Bronchial epithelial cell (primary cell): ENCODE measurements around the gene RIPOR2. TPM values are rescaled to one million over a fixed set of nuclear protein-coding genes. Genes with fewer than 3 reads are reported as not detected.
A peak's percentile ranks its signal among the peaks of the same experiment; 100 is the strongest.
"Not testable (repeated sequence)": the region's sequence is repeated elsewhere in the genome, so short reads cannot be mapped to it uniquely, and the experiment has no call there.

ENCODE experiments used
- DNase-seq: peaks from one replicate; pipeline ENCODE4 v3.0.0-alpha.2; 2010; ENCODE audit warnings: low read depth
- FAIRE-seq: peaks from 2 replicates; lab custom pipeline; 2011; peaks lifted over from hg19 to GRCh38; lab: Jason Lieb, UNC
- H3K27me3 ChIP-seq: 2 replicates; pipeline ENCODE4 v1.5.1; 2011; ENCODE audit warnings: low read length; ENCODE audit not compliant: control insufficient read depth, insufficient read depth
- H3K36me3 ChIP-seq: 2 replicates; pipeline ENCODE4 v1.5.1; 2011; ENCODE audit warnings: low read length; ENCODE audit not compliant: control insufficient read depth, insufficient read depth
- H3K4me3 ChIP-seq: 2 replicates; pipeline ENCODE4 v1.5.1; 2011; ENCODE audit warnings: mild to moderate bottlenecking, low read depth, low read length, control low read depth
- total RNA-seq: library from RNA; depleted of rRNA; stranded (reverse); fragments of >200 nt; gene quantifications from 2 replicates; pipeline ENCODE4 v1.2.1, GENCODE V29; 2014
- TF ChIP-seq, protein P1 (sequence below): IDR thresholded peaks from 2 replicates; pipeline ENCODE4 v1.5.1; 2011; ENCODE audit warnings: mild to moderate bottlenecking, moderate library complexity, low read length, control low read depth, inconsistent platforms; ENCODE audit not compliant: insufficient read depth, severe bottlenecking

RIPOR2 gene
- total RNA-seq, 1 donor from 2014 or later: under 0.01 TPM

DNA sequence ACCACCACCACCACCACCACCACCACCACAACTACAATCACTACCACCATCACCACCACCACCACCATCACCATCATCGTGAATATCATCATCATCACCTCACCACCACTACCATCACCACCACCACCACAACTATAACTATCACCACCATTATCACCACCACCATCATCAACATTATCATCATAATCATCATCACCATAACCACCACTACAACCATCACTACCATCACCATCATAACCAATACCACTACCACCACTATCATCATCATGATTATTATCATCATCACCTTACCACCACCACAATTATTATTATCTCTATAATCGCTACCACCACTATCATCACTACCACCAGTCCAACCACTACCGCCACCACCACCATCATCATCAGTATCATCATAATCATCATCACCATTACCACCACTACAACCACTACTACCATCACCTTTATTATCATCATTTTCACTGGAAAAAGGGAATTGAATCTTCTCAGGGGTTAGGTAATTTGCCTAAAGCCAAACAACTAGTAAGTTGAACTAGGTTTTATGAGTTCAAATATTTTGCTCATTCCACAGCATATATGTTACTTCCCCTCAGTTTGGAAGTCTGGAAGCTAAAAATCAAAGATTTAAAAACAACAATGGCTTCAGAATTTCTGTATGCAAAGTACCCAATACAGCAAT is 8.3 kb downstream of the RIPOR2 start:
- H3K36me3 ChIP-seq: no peaks in the 10 kb centered on the region
- H3K4me3 ChIP-seq: no peak overlapping the region
- DNase-seq: no peak
- FAIRE-seq: no peak
- no peaks in the 10 kb centered on the region for H3K27me3 ChIP-seq
- TF ChIP-seq, protein P1, sequence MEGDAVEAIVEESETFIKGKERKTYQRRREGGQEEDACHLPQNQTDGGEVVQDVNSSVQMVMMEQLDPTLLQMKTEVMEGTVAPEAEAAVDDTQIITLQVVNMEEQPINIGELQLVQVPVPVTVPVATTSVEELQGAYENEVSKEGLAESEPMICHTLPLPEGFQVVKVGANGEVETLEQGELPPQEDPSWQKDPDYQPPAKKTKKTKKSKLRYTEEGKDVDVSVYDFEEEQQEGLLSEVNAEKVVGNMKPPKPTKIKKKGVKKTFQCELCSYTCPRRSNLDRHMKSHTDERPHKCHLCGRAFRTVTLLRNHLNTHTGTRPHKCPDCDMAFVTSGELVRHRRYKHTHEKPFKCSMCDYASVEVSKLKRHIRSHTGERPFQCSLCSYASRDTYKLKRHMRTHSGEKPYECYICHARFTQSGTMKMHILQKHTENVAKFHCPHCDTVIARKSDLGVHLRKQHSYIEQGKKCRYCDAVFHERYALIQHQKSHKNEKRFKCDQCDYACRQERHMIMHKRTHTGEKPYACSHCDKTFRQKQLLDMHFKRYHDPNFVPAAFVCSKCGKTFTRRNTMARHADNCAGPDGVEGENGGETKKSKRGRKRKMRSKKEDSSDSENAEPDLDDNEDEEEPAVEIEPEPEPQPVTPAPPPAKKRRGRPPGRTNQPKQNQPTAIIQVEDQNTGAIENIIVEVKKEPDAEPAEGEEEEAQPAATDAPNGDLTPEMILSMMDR: no peak

DNA sequence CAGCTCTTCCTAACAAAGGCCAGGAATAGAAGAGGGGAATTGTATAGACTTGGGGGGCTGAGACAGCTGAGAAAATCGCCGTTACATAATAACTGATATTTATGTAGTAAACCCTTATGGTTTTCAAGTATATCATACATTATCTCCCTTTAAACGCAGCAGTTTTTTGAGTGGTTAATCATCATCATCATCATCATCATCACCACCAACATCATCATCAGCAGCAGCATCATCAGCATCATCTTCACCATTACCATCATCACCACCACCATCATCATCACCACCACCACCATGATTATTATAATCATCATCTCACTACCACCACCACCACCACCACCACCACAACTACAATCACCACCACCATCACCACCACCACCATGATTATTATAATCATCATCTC is 9.1 kb downstream of the RIPOR2 start:
- H3K36me3 ChIP-seq, DNase-seq, H3K4me3 ChIP-seq, H3K27me3 ChIP-seq, FAIRE-seq: not testable (repeated sequence)

DNA sequence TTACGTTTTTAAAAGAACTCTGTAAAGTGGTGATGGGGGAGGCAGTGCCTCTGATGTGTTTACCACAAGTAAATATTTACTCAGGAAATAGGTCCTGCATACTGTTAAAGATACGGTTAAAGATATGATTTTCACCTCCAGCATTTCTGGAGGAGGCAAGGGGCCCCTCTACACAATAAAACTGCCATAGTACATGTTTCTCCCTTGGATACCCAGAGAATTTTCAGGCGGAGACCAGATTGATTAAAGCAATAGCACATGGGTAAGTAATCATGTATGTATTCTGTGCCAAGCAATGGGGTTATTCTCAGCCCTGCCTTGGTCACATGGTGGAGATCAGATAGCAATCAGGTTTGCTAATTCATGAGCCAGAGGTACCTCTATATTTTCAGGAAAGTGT is 9.6 kb downstream of the RIPOR2 start:
- Histone ChIP-seq H3K4me3 (no peak overlapping the region), H3K27me3 (no peaks in the 10 kb centered on the region), H3K36me3 (no peaks in the 10 kb centered on the region)
- TF ChIP-seq, protein P1: no peak
- FAIRE-seq (no peak), DNase-seq (no peak)

DNA sequence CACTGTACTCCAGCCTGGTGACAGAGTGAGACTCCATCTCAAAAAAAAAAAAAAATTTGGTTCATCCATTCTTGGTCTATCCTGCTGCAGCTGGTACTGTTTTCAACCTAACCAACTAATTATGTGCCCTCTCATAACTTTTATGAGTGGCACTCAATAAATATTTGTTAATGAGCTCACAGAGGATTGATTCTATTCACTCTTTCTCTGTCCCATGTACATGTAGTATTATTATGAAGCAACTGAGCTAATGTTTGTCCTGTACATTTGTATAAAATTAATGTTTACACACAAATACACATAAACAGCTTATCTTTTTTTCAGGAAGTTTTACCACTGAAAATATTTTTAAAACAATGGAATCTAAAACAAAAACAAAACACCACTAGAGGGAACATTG is 10.1 kb downstream of the RIPOR2 start:
- Histone ChIP-seq H3K27me3 (no peaks in the 10 kb centered on the region), H3K36me3 (no peaks in the 10 kb centered on the region), H3K4me3 (no peak overlapping the region)
- DNase-seq (no peak), FAIRE-seq (no peak)
- TF ChIP-seq, protein P1: no peak

DNA sequence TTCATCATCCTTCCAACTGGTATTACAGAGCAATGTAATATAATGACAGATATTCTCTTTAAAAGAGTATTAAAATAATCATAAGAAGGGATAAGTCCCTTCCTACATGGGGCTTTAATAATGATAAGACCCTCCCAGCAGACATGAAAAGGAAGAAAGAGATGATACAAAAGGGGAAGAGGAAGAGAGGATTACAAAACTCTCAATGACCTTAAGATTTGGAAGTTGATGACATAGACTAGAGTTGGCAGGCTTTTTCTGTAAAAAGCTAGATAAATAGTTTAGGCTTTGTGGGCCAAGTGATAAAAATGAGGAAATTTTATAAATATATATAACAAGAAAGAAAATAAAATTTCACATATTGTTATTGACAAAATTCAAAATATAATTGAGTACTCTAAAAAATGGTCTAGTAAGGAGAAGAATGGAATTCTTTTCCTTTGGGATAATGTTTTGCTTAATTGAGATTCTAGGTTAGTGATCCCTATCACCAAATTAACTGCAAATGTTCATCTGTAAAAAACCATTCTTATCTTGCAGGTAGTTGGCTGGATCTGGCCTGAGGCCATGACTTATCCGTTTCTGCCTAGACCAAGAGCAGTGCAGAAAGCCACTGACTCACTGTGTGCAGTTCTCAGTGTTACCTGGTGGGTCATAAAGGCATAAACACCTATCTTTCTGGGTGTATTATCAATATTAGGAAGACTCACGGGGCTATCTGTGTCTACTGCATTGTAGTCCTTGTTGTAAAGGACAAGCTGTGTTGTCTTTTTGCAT is 11.0 kb downstream of the RIPOR2 start:
- Histone ChIP-seq H3K4me3 (no peak overlapping the region), H3K36me3 (no peaks in the 10 kb centered on the region), H3K27me3 (no peaks in the 10 kb centered on the region)
- TF ChIP-seq, protein P1: no peak
- FAIRE-seq (no peak), DNase-seq (peak; percentile 54)

DNA sequence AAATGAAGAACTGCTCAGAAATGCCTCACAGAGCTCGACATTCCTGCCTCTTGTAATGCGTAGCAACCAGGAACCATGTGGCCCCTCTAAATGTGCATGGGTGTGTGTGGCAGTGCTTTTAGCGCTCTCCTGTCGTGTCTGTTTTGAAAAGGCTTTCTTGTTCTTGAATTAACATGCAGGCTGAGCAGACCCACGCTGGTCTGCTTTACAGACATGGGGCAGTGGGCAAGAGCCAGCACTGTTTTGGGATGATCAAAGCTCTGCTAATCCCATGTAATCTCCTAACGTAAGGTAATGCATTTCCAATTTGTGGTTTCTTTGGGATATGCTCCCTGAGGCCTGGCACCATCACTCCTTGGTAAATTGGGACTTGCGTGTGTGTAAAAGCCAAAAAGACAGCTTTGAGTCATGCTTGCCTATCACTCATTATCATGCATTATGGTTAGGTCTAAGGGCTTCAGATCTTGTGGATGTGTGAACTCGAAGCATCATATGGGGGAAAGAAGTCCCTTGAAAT is 11.8 kb downstream of the RIPOR2 start:
- Histone ChIP-seq H3K27me3 (peaks cover 2% of the 10 kb centered on the region), H3K36me3 (no peaks in the 10 kb centered on the region), H3K4me3 (no peak overlapping the region)
- TF ChIP-seq, protein P1: no peak
- no peak for FAIRE-seq
- no peak for DNase-seq
